Measurements from ENCODE around the gene USP32.
"Not testable (repeated sequence)": the region's sequence is repeated elsewhere in the genome, so short reads cannot be mapped to it uniquely, and the experiment has no call there.

Gene USP32

GRCh38 chr17:60328679-60329078, 63.3 kb downstream of the USP32 start:
- DNase-seq (ENCODE audit: low spot score): no peak

GRCh38 chr17:60327901-60328273, 64.0 kb downstream of the USP32 start:
- DNase-seq (ENCODE audit: low spot score): no peak

- no peak for DNase-seq (ENCODE audit: low spot score)
These were observed 64.6 kb downstream of the USP32 start for GRCh38 chr17:60327134-60327900.

DNA sequence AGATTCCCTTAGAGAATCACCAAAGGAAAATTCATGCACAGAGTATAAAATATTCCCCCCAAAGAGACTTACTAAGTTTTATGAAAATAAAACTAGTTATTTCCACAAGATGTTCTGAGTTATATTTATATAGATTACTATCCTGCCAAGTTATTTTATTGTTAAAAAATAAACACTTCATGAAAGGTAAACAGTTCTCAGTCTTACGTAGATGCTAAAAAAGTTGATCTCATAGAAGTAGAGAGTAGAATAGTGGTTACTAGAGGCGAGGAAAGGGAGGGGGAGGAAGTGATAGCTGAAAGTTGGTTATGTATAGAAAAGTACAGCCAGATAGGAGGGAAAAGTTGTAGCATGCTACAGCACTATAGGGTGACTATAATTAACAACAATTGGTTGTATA, 65.2 kb downstream of the USP32 start:
- no peak for DNase-seq (ENCODE audit: low spot score)

- no peak for DNase-seq (ENCODE audit: low spot score)
These were observed 66.0 kb downstream of the USP32 start for GRCh38 chr17:60325730-60326524.

- no peak for DNase-seq (ENCODE audit: low spot score)
These were observed 68.2 kb downstream of the USP32 start for GRCh38 chr17:60323754-60324153.

DNA sequence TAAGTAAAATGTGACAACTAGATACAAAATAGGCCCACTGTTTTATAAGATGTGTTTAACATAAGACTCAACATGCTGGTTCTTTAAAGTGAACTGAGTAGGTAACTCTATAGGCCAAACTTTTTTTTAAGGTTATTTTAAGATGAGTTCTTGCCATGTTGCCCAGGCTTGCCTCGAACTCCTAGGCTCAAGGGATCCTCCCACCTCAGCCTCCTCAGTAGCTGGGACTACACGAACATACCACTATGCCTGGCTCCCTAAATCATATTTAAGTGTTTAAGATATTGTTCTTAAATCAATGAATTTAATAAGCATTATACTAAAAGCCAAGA, 69.9 kb downstream of the USP32 start:
- DNase-seq (ENCODE audit: low spot score): no peak

DNA sequence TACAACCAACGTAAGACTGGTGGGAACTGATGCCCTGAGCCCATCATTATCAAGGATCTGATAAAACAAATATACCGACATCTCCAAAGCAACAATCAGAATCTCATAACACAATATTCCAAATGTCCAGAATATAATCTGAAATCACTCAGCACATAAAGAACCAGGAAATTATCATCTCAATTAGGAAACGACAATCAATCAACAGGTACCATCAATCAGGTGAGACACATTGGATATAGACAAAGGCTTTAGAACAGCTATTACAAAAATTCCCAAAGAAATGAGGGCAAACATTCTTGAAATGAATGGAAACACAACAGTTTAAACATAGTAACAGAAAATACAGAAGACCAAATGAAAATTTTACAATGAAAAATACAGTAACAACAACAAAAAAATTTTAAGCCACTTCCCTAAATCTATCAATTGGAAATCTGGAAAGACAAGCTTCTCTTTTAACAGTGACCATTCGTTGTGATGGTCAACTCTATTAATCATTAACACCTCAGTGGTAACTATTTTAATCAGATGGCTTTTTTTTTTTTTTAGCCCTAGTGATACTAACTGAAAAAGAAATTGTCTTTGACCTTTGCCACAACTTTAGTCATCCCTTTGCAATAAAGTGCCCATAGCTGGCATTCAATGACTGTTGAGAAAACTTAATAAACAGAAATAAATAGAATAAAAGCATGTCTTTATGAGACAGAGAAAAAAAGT, 70.4 kb downstream of the USP32 start:
- no peak for DNase-seq (ENCODE audit: low spot score)

DNA sequence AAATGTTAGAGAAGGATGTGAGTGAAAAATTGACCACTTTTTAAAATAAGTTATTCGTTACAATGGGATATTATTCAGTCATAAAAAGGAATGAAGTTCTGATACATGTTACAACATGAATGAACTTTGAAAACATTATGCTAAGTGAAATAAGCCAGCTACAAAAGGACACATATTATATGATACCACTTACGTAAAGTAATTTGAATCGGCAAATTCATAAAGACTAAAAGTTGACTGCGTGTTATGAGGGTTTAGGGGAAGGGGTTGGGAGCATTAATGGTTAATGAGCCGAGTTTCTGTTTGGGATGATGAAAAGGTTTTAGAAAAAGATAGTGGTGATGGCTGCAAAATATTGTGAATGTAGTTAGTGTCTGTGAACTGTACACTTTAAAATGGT, 73.1 kb downstream of the USP32 start:
- no peak for DNase-seq (ENCODE audit: low spot score)

DNA sequence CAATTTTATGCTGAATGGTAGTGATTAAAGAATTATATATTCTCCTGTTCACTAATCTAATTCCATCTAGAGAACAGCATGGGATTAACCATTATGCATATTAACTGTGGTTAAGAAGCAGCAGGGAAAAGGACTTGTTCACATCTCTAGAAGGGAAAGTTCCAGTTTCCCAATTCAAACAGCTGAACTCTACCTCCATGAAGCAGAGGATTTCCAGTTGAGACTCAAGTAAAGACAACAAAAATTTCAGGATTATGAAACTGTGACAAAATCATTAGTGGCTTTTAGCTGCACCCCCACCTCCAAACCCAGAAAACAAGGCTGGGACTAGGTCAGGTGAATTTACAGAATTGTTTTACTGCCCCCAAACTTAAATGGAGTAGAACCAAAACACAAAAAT, 73.6 kb downstream of the USP32 start:
- DNase-seq (ENCODE audit: low spot score): no peak

DNA sequence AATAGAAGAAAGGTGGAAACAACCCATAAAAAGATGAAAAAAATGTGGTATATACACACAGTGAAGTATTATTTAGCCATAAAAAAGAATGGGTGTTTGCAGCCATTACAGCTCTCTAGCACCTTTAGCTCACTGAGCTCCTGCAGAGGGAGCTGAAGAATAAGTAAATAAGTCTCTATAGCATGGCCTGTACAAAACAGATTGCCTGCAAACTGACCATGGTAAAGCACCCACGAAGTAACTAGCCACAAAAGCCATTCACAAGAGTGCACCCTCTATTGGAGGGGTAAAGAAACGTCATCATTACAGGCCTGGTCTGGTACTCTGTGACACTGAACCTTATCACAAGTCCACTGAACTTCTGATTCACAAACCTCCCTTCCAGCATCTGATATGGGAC, 76.3 kb downstream of the USP32 start:
- no peak for DNase-seq (ENCODE audit: low spot score)

DNA sequence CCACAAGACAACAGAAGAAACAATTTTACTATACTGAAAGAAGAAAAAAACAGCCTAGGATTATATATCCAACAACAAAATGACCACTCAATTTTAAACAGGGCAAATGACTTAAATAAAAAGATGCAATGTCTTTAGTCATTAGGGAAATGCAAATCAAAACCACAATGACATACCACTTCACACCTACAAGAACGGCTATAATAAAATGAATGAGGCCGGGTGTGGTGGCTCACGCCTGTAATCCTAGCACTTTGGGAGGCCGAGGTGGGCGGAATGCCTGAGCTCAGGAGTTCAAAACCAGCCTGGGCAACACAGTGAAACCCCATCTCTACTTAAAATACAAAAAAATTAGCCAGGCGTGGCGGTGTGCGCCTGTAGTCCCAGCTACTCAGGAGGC, 77.0 kb downstream of the USP32 start:
- not testable (repeated sequence) for DNase-seq (ENCODE audit: low spot score)

- DNase-seq (ENCODE audit: low spot score): no peak
These were observed 77.5 kb downstream of the USP32 start for GRCh38 chr17:60314423-60314822.

DNA sequence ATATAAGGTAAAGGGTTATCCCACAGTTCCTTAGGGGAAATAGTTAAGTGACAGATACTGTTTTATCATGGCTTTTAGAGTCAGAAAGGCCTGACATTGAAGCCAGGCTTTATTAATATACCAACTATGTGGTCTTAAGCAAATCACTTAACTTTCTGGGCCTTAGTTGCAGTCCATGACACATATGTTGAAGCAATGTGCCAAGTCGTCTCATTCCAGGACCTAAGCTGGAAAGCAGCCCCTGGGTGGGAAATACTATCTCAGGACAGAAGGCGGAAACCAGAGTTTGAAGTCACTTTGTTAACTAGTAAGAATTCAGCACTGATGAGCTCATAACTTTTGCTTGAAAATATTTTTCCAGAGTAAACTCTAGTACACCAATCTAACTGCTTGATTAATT, 80.0 kb downstream of the USP32 start:
- DNase-seq (ENCODE audit: low spot score): no peak

DNA sequence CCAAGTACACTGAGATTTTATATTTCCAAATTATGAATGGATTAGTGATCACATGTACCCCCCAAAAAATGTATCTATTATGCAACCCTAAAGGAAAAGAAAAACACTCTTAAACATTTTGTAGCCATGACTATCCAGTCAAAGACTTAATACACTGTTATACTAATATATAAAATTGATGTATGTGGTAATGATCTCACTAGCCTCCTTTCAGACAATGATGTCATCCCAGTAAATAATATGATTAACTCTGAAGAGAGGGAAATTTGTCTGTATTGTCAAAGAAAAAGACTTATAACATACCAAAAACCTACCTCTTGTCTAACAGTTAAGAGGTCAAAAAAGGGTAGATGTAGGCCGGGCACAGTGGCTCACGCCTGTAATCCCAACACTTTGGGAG, 80.7 kb downstream of the USP32 start:
- DNase-seq (ENCODE audit: low spot score): no peak

- peak; percentile 31 for DNase-seq (ENCODE audit: low spot score)
These were observed 86.8 kb downstream of the USP32 start for GRCh38 chr17:60305141-60305540.

DNA sequence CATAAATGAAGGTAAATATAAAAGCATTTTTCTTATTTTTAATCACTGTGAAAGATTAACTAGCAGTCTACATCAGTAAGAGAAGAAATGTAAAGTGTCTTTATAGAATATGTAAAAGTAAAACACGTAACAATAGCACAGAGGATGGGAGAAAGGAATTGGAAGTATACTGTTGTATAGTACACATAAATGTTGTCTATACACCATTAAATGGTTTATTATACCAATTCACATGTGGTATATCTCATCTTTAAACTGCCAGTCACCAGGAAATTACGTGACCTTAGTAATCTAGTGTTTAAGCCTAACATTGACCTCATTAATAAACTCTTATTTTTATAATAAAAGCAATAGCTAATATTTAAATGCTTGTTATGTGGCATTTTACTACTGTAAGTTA, 87.4 kb downstream of the USP32 start:
- DNase-seq (ENCODE audit: low spot score): no peak

- DNase-seq (ENCODE audit: low spot score): no peak
These were observed 88.4 kb downstream of the USP32 start for GRCh38 chr17:60303406-60304099.

GRCh38 chr17:60301649-60302048, 90.3 kb downstream of the USP32 start:
- no peak for DNase-seq (ENCODE audit: low spot score)

GRCh38 chr17:60300949-60301348, 91.0 kb downstream of the USP32 start:
- no peak for DNase-seq (ENCODE audit: low spot score)

- DNase-seq (ENCODE audit: low spot score): no peak
These were observed 91.9 kb downstream of the USP32 start for GRCh38 chr17:60300011-60300410.

- no peak for DNase-seq (ENCODE audit: low spot score)
These were observed 94.1 kb downstream of the USP32 start for GRCh38 chr17:60297760-60298401.

Measured in CD4-positive, alpha-beta T cell treated with Interleukin-2 at 100 ng/mL for 4 hours (primary cell).